ENCODE data around the gene MXI1.

Gene MXI1

DNA sequence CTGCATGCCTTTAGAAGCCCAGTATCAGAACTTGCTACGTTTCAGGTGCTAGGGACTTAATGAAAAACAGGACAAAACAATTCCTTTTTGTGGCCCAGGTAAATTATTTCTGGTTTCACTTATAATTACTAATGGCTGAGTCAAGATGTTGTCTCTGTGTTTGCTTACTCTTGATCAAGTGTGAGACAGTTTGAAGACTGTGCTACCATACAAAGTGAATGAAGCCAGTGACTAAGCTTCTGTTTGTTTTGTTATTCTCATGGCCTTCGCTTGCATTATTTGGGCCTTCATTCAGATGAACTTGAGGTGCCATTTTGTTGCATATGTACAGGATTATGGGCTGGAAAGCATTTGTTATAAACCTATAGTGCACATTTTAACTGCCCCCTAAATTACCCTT lies 79.4 kb downstream of the MXI1 start:
- no peak for DNase-seq (ENCODE audit: extremely low spot score)
- TF ChIP-seq CTBP1 (IDR thresholded peaks at IDR 0.05; ENCODE audit: borderline replicate concordance) (no peak), FOXM1 (IDR thresholded peaks at IDR 0.05; ENCODE audit: borderline replicate concordance) (no peak), NFRKB (IDR thresholded peaks at IDR 0.05) (no peak), LEF1 (IDR thresholded peaks at IDR 0.05; ENCODE audit: borderline replicate concordance) (no peak), SP1 (IDR thresholded peaks at IDR 0.05) (no peak), HDGF (IDR thresholded peaks at IDR 0.05; ENCODE audit: borderline replicate concordance) (no peak), ARNT (IDR thresholded peaks at IDR 0.05) (no peak), BHLHE40 (IDR thresholded peaks at IDR 0.05; ENCODE audit: borderline replicate concordance) (no peak), SUZ12 (IDR thresholded peaks at IDR 0.05) (no peak), ELF4 (IDR thresholded peaks at IDR 0.05) (no peak), L3MBTL2 (conservative IDR thresholded peaks at IDR 0.05) (no peak), FOXK2 (IDR thresholded peaks at IDR 0.05) (no peak), TARDBP (IDR thresholded peaks at IDR 0.05) (no peak), ZNF384 (IDR thresholded peaks at IDR 0.05) (no peak), FOXA1 (IDR thresholded peaks at IDR 0.05) (no peak)
- TF ChIP-seq, protein P1, sequence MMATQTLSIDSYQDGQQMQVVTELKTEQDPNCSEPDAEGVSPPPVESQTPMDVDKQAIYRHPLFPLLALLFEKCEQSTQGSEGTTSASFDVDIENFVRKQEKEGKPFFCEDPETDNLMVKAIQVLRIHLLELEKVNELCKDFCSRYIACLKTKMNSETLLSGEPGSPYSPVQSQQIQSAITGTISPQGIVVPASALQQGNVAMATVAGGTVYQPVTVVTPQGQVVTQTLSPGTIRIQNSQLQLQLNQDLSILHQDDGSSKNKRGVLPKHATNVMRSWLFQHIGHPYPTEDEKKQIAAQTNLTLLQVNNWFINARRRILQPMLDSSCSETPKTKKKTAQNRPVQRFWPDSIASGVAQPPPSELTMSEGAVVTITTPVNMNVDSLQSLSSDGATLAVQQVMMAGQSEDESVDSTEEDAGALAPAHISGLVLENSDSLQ (IDR thresholded peaks at IDR 0.05): no peak
- ChIA-PET POLR2A (no interaction called here), CTCF (no interaction called here)

DNA sequence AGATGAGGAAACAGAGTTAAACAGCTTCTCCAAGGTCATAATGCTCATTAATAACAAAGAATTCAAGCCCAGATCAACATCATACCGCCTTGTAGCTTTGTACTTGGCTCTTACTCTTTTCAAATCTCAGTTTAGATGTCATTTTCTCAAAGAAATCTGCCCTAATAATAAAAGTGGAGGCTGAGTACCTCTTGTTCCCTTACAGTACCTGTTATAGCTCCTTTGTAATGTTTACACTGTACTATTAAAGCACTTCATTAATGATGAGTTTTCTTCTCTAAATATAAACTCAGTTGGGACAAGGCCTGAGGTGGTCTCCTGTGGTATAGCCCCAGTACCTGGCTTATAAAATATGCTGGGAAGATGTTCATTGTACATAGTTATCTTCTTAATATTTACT lies 89.6 kb downstream of the MXI1 start:
- CTCF ChIA-PET: no interaction called here
- TF ChIP-seq SP1 (IDR thresholded peaks at IDR 0.05): no peak
- no peak for TF ChIP-seq L3MBTL2 (conservative IDR thresholded peaks at IDR 0.05)
- no peak for TF ChIP-seq TARDBP (IDR thresholded peaks at IDR 0.05)
- no peak for TF ChIP-seq BHLHE40 (IDR thresholded peaks at IDR 0.05; ENCODE audit: borderline replicate concordance)
- TF ChIP-seq HDGF (IDR thresholded peaks at IDR 0.05; ENCODE audit: borderline replicate concordance): no peak
- no peak for TF ChIP-seq FOXK2 (IDR thresholded peaks at IDR 0.05)
- no peak for TF ChIP-seq FOXA1 (IDR thresholded peaks at IDR 0.05)
- TF ChIP-seq ARNT (IDR thresholded peaks at IDR 0.05): no peak
- no peak for TF ChIP-seq ELF4 (IDR thresholded peaks at IDR 0.05)
- TF ChIP-seq NFRKB (IDR thresholded peaks at IDR 0.05): no peak
- TF ChIP-seq, protein P1 (IDR thresholded peaks at IDR 0.05): no peak
- no peak for DNase-seq (ENCODE audit: extremely low spot score)
- POLR2A ChIA-PET: interaction anchor here (1.8 kb wide), 1 partner anchor 8 kb away, joined by 9 read pairs; the partner anchor contains the start of gene SMNDC1

DNA sequence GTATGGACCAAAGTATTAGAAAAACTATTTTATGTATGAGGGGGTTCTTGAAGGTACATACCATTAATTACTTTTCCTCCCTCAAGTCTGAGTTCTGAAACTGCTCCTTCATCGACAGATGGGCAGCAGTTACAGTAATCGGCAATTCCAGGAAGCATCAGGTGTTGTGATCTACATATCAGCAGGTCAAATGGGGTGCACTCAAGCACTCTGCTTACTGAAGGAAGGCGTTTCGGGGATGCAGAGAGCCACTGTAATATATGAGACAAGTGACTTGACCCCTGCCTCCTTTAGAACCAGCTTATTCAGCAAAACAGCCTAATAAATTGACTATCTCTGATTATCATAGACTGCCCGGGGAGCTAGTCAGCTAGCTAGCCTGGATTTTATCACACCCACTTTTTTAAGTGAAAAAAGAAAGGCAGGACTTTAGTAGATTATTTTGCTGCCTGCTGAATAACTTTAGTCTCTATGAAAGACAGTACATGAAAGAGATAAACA lies 93.1 kb downstream of the MXI1 start:
- ChIA-PET CTCF (no interaction called here), POLR2A (no interaction called here)
- no peak for DNase-seq (ENCODE audit: extremely low spot score)
- no peak for TF ChIP-seq LEF1 (IDR thresholded peaks at IDR 0.05; ENCODE audit: borderline replicate concordance)
- no peak for TF ChIP-seq L3MBTL2 (conservative IDR thresholded peaks at IDR 0.05)
- TF ChIP-seq FOXK2 (IDR thresholded peaks at IDR 0.05): no peak
- no peak for TF ChIP-seq FOXA1 (IDR thresholded peaks at IDR 0.05)
- no peak for TF ChIP-seq BHLHE40 (IDR thresholded peaks at IDR 0.05; ENCODE audit: borderline replicate concordance)

DNA sequence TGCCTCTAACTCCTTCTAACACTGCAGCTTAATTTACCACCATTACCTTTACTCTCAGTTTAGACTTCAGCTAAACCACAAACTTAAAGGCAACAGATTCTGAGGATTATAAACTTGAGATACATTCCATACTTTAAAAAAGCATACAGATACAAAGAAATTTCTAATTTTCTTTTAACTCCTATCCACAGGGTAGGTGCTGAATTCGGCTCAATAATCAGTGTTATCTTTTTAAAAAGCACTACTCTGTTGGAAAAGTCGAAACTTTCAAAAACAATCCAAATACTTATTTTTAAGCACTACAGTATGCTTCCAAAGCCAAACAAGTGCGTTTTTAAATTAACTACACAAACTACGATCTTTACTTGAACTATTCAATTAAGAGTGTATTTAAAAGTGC lies 96.3 kb downstream of the MXI1 start:
- POLR2A ChIA-PET: interaction anchor here (0.9 kb wide), 1 partner anchor 615 kb away, joined by 4 read pairs; the partner anchor contains the start of gene BBIP1
- CTCF ChIA-PET: no interaction called here
- no peak for DNase-seq (ENCODE audit: extremely low spot score)
- TF ChIP-seq NFRKB (IDR thresholded peaks at IDR 0.05): no peak
- no peak for TF ChIP-seq FOXA1 (IDR thresholded peaks at IDR 0.05)
- no peak for TF ChIP-seq FOXK2 (IDR thresholded peaks at IDR 0.05)
- no peak for TF ChIP-seq ZNF384 (IDR thresholded peaks at IDR 0.05)
- no peak for TF ChIP-seq L3MBTL2 (conservative IDR thresholded peaks at IDR 0.05)
- TF ChIP-seq LEF1 (IDR thresholded peaks at IDR 0.05; ENCODE audit: borderline replicate concordance): no peak
- no peak for TF ChIP-seq TARDBP (IDR thresholded peaks at IDR 0.05)
- TF ChIP-seq CTBP1 (IDR thresholded peaks at IDR 0.05; ENCODE audit: borderline replicate concordance): no peak
- TF ChIP-seq ELF4 (IDR thresholded peaks at IDR 0.05): no peak
- no peak for TF ChIP-seq BHLHE40 (IDR thresholded peaks at IDR 0.05; ENCODE audit: borderline replicate concordance)
- TF ChIP-seq HDGF (IDR thresholded peaks at IDR 0.05; ENCODE audit: borderline replicate concordance): no peak
- TF ChIP-seq SP1 (IDR thresholded peaks at IDR 0.05): no peak
- TF ChIP-seq FOXM1 (IDR thresholded peaks at IDR 0.05; ENCODE audit: borderline replicate concordance): no peak
- TF ChIP-seq ARNT (IDR thresholded peaks at IDR 0.05): no peak
- TF ChIP-seq, protein P1 (IDR thresholded peaks at IDR 0.05): no peak
- no peak for TF ChIP-seq SUZ12 (IDR thresholded peaks at IDR 0.05)

DNA sequence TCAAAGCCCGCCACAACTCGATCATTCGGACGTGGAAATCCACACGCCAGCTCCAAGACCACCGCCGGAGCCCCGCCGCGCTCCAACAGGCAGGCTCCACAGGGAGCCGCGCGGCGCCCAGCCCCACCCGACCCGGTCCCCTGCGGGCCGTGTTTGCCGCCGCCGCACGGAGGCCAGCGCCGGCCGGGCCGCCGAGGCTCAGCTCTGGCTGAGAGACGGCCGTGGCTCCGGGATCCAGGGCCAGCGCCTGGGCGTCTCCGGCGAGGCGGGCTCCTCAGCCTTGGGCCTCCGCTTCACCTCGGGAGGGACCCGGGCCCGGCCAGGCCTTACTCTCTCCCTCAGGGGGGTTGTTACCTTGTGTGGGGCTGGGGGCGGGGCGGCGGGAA lies 97.0 kb downstream of the MXI1 start:
- ChIA-PET CTCF (interaction anchor here (0.9 kb wide), 1 partner anchor 25 kb away, joined by 3 read pairs; no protein-coding TSS in a partner anchor), POLR2A (interaction anchor here (0.5 to 1.9 kb wide), 21 partner anchors 8 to 614 kb away, joined by 3 to 9 read pairs (median 4); partner anchors contain the start of gene BBIP1)
- TF ChIP-seq NFRKB (IDR thresholded peaks at IDR 0.05) (no peak), ARNT (IDR thresholded peaks at IDR 0.05) (0 out of 2 replicates have a peak, but pooled peaks have one; percentile 20), CTBP1 (IDR thresholded peaks at IDR 0.05; ENCODE audit: borderline replicate concordance) (no peak), FOXK2 (IDR thresholded peaks at IDR 0.05) (no peak), FOXM1 (IDR thresholded peaks at IDR 0.05; ENCODE audit: borderline replicate concordance) (no peak), LEF1 (IDR thresholded peaks at IDR 0.05; ENCODE audit: borderline replicate concordance) (no peak)
- no peak for DNase-seq (ENCODE audit: extremely low spot score)

DNA sequence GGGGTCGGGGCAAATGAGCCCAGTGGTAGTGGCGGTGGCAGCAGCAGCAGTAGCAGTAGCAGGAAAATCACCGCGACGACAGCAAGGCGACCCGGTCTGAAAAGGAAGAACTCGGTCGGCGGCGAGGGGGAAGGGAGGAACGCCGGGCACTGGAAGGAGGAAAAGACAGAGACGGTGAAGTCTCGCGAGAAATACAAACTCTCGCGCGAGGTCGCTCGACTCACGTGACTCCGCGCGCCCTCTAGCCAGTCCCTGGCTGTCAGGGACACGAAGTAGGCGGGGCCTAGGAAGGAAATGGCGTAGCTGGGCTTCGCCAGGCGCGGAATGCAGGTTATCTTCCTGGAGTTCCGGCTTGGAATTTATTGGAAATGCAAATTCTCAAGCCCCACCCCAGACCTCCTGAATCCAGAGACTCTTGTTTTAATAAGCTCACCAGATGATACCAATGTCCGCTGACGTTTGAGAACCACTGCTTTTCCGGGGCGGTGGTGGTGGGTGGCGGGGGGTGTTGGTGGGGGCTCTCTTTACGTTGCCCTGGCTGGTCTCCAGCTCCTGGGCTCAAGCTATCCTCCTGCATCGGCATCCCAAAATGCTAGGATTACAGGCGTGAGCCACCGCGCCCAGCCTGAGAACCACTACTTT lies 97.5 kb downstream of the MXI1 start, which contains the start of gene SMNDC1:
Gene SMNDC1 (minus strand): TSS at position 141 of the 642 bp plus-strand sequence. CDS start 1,333 bp downstream, outside the sequence.
- peak; percentile 99 for DNase-seq (ENCODE audit: extremely low spot score)
- ChIA-PET CTCF (interaction anchor here (0.6 to 1.3 kb wide), 4 partner anchors 24 to 196 kb away, joined by 3 to 5 read pairs (median 4); no protein-coding TSS in a partner anchor), POLR2A (interaction anchor here (0.5 to 1.9 kb wide), 24 partner anchors 9 to 614 kb away, joined by 3 to 9 read pairs (median 4); partner anchors contain the start of gene BBIP1)
- TF ChIP-seq, protein P1 (IDR thresholded peaks at IDR 0.05): peak; percentile 73
- TF ChIP-seq BHLHE40 (IDR thresholded peaks at IDR 0.05; ENCODE audit: borderline replicate concordance): no peak
- peak; percentile 73; the same call in 1 of the 2 replicates for TF ChIP-seq SP1 (IDR thresholded peaks at IDR 0.05)
